SK-N-SH treated with all-trans-retinoic acid at 6 μM for 48 hours (cell line): ENCODE measurements around the gene XAGE3.
"Not testable (repeated sequence)": the region's sequence is repeated elsewhere in the genome, so short reads cannot be mapped to it uniquely, and the experiment has no call there.

Experiments used
- ATAC-seq: fragments of 200-7000 bp; cut with Tn5 transposase; 3 replicates; pipeline ENCODE4 v1.9.1; 2020; ENCODE audit warnings: mild to moderate bottlenecking, moderate library complexity
- CREB5 ChIP-seq: fragments of 250-450 bp; sonication (Bioruptor Pico); IDR thresholded peaks from 2 replicates; pipeline ENCODE4 v1.5.1; 2020; ENCODE audit warnings: low read depth, mild to moderate bottlenecking, moderate library complexity
- CSDC2 ChIP-seq: fragments of 250-450 bp; sonication (Bioruptor Pico); IDR thresholded peaks from 2 replicates; pipeline ENCODE4 v1.5.0; 2020; ENCODE audit warnings: mild to moderate bottlenecking, moderate library complexity
- CSRNP3 ChIP-seq: fragments of 250-450 bp; sonication (Bioruptor Pico); IDR thresholded peaks from 2 replicates; pipeline ENCODE4 v1.5.1; 2021; ENCODE audit warnings: mild to moderate bottlenecking, moderate library complexity
- ESRRG ChIP-seq: fragments of 250-450 bp; sonication (Bioruptor Pico); IDR thresholded peaks from 2 replicates; pipeline ENCODE4 v1.6.1; 2021; ENCODE audit warnings: mild to moderate bottlenecking
- GLIS3 ChIP-seq: fragments of 250-450 bp; sonication (Bioruptor Pico); IDR thresholded peaks from 2 replicates; pipeline ENCODE4 v1.5.0; 2020; ENCODE audit warnings: mild to moderate bottlenecking, moderate library complexity
- OSR1 ChIP-seq: fragments of 250-450 bp; sonication (Bioruptor Pico); IDR thresholded peaks from 2 replicates; pipeline ENCODE4 v1.8.0; 2022; ENCODE audit warnings: moderate library complexity, mild to moderate bottlenecking, inconsistent platforms
- PATZ1 ChIP-seq: fragments of 250-450 bp; sonication (Bioruptor Pico); IDR thresholded peaks from 2 replicates; pipeline ENCODE4 v1.8.0; 2020; ENCODE audit warnings: mild to moderate bottlenecking, moderate library complexity, borderline replicate concordance
- PPARA ChIP-seq: fragments of 250-450 bp; sonication (Bioruptor Pico); IDR thresholded peaks from 2 replicates; pipeline ENCODE4 v1.5.0; 2020; ENCODE audit warnings: mild to moderate bottlenecking, borderline replicate concordance
- TOX ChIP-seq: fragments of 250-450 bp; sonication (Bioruptor Pico); IDR thresholded peaks from 2 replicates; pipeline ENCODE4 v1.8.0; 2021; ENCODE audit warnings: mild to moderate bottlenecking, moderate library complexity, borderline replicate concordance
- ZC3H10 ChIP-seq: fragments of 250-450 bp; sonication (Bioruptor Pico); IDR thresholded peaks from 2 replicates; pipeline ENCODE4 v1.5.1; 2021; ENCODE audit warnings: mild to moderate bottlenecking, moderate library complexity
- ZNF565 ChIP-seq: fragments of 450-650 bp; formaldehyde crosslinking; conservative IDR thresholded peaks from 2 replicates; pipeline ENCODE4 v1.5.0; 2020; ENCODE audit warnings: low read depth, mild to moderate bottlenecking, moderate library complexity
- ZNF70 ChIP-seq: fragments of 450-650 bp; formaldehyde crosslinking; IDR thresholded peaks from 2 replicates; pipeline ENCODE4 v1.5.0; 2020; ENCODE audit warnings: mild to moderate bottlenecking, moderate library complexity
- ZNF8 ChIP-seq: fragments of 450-650 bp; formaldehyde crosslinking; IDR thresholded peaks from 2 replicates; pipeline ENCODE4 v1.5.0; 2020; ENCODE audit warnings: mild to moderate bottlenecking, moderate library complexity
- TF ChIP-seq, protein P1 (sequence below): fragments of 250-450 bp; sonication (Bioruptor Pico); IDR thresholded peaks from 2 replicates; pipeline ENCODE4 v1.5.0; 2020; ENCODE audit warnings: mild to moderate bottlenecking, moderate library complexity

The XAGE3 gene

GRCh38 chrX:52887459-52887858 lies 19.6 kb upstream of the XAGE3 start:
- ATAC-seq: not testable (repeated sequence)

DNA sequence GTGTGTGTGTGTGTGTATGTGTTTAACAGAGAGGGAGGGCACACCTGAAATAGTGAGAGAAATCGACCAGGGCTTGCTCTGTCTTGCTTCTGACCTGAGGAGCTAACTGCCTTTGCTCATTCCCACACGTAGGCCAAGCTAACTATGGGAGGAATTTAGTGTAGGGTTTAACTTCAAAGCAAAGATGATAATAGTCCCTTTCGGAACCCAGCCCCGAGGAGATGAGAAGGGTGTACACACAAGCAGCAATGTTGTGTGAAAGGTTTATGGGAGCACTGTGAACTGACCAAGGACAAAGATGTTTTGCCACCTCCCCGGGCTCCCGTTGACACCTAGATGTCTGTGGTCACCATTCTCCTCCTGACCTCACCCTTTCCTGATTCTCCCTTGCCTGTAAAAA lies 8.5 kb upstream of the XAGE3 start:
- not testable (repeated sequence) for ATAC-seq

DNA sequence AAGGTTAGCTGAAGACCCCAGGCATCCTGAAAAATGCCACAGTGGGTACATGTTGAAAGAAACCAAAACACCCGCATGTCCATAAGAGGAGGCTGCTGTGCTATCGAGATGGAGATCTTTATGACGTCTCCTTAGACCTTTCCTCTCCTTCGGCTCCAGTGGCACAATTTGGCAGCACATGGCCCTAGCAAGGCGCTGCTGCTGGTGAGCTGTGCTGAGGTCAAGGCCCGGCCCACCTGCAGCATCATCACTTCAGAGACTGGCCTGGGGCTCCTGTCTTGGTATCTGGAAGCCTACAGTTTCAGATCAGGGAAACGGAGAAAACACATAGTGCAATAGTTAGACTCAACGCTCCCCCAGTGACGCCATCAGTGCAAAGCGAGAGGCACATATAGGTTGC lies 7.6 kb upstream of the XAGE3 start:
- not testable (repeated sequence) for ATAC-seq

DNA sequence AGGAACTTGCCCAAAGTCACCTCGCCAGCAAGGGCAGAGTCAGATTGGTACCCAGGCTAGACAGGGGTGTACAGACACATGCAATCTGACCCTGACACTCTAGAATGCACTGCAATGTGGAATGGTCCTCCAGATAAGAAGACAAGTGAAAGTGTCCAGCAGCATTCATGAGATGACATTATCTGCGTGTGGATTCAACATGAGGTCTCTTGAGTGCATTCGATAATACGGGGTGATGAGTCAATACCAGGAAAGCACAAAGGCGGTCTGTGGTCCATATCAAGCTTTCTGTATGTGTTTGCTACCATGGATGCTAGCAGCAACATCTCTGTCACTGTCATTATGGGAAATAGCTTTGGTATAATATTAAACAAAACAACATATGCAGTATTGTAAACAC lies 6.8 kb upstream of the XAGE3 start:
- ATAC-seq: no peak
- no peak for TF ChIP-seq ZNF70 (CRISPR knock-in tag)
- no peak for TF ChIP-seq PATZ1 (CRISPR knock-in tag)
- no peak for TF ChIP-seq PPARA (CRISPR knock-in tag)
- TF ChIP-seq CSRNP3 (CRISPR knock-in tag): no peak
- no peak for TF ChIP-seq ESRRG (CRISPR knock-in tag)
- TF ChIP-seq, protein P1, sequence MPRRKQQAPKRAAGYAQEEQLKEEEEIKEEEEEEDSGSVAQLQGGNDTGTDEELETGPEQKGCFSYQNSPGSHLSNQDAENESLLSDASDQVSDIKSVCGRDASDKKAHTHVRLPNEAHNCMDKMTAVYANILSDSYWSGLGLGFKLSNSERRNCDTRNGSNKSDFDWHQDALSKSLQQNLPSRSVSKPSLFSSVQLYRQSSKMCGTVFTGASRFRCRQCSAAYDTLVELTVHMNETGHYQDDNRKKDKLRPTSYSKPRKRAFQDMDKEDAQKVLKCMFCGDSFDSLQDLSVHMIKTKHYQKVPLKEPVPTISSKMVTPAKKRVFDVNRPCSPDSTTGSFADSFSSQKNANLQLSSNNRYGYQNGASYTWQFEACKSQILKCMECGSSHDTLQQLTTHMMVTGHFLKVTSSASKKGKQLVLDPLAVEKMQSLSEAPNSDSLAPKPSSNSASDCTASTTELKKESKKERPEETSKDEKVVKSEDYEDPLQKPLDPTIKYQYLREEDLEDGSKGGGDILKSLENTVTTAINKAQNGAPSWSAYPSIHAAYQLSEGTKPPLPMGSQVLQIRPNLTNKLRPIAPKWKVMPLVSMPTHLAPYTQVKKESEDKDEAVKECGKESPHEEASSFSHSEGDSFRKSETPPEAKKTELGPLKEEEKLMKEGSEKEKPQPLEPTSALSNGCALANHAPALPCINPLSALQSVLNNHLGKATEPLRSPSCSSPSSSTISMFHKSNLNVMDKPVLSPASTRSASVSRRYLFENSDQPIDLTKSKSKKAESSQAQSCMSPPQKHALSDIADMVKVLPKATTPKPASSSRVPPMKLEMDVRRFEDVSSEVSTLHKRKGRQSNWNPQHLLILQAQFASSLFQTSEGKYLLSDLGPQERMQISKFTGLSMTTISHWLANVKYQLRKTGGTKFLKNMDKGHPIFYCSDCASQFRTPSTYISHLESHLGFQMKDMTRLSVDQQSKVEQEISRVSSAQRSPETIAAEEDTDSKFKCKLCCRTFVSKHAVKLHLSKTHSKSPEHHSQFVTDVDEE (CRISPR knock-in tag): no peak

GRCh38 chrX:52873825-52874224 lies 5.9 kb upstream of the XAGE3 start:
- ATAC-seq: not testable (repeated sequence)

- TF ChIP-seq ZC3H10 (CRISPR knock-in tag) (no peak), CSDC2 (CRISPR knock-in tag) (no peak), CREB5 (no peak), TOX (no peak), ESRRG (CRISPR knock-in tag) (no peak), OSR1 (CRISPR knock-in tag) (no peak), ZNF565 (CRISPR knock-in tag) (no peak), PATZ1 (CRISPR knock-in tag) (no peak), ZNF8 (CRISPR knock-in tag) (no peak), GLIS3 (CRISPR knock-in tag) (no peak), ZNF70 (CRISPR knock-in tag) (no peak), CSRNP3 (CRISPR knock-in tag) (no peak)
- TF ChIP-seq, all 23 proteins: peak for 0
- no peak for ATAC-seq
Observed at GRCh38 chrX:52870046-52870445, 2.2 kb upstream of the XAGE3 start.
